Endothelial cell of umbilical vein (primary cell): Measurements from ENCODE around the gene TPM4. TPM values are rescaled to one million over a fixed set of nuclear protein-coding genes. Genes with fewer than 3 reads are reported as not detected.
"Not testable (repeated sequence)": the region's sequence is repeated elsewhere in the genome, so short reads cannot be mapped to it uniquely, and the experiment has no call there.

Experiments
- BruUV-seq: library from RNA; stranded (reverse); fragments of 400-500 nt; replicated peaks from 2 replicates; lab custom pipeline; 2021; lab: Mats Ljungman, UMichigan
- CTCF ChIA-PET: fragments of 300-600, 350-600 bp; sonication (Branson Sonifier 250); formaldehyde crosslinking; loops from one replicate; lab custom pipeline; 2021; ENCODE audit warnings: antibody characterized with exemption, inconsistent platforms; lab: Charles Lee
- POLR2A ChIA-PET: fragments of 300-600, 350-600 bp; sonication (Branson Sonifier 250); formaldehyde crosslinking; loops from one replicate; lab custom pipeline; 2021; ENCODE audit warnings: antibody characterized with exemption, inconsistent platforms; lab: Charles Lee
- DNase-seq: peaks from one replicate; pipeline ENCODE4 v3.0.0-alpha.2; 2011; ENCODE audit warnings: low read depth, low spot score
- FAIRE-seq: peaks from 2 replicates; lab custom pipeline; 2011; peaks lifted over from hg19 to GRCh38; lab: Jason Lieb, UNC
- H2AFZ ChIP-seq: 2 replicates; pipeline ENCODE4 v1.6.0; 2012; ENCODE audit warnings: low read depth, low read length, control low read depth, inconsistent platforms
- H3K27ac ChIP-seq: 2 replicates; pipeline ENCODE4 v1.5.1; 2011; ENCODE audit warnings: low read depth, mild to moderate bottlenecking, control low read depth, low read length, moderate library complexity; ENCODE audit not compliant: insufficient read depth
- H3K27me3 ChIP-seq, 2 experiments: 2 replicates each; pipeline versions ENCODE4 v1.6.0 to v1.6.1; 2011; ENCODE audit warnings: low read length in 2 of 2, mixed read lengths in 1 of 2; ENCODE audit not compliant: control insufficient read depth in 2 of 2, insufficient read depth in 2 of 2
- H3K36me3 ChIP-seq, 2 experiments: 2 replicates in 1 of 2; 3 replicates in 1 of 2; pipeline ENCODE4 v1.5.1; 2011; ENCODE audit warnings: low read length in 2 of 2, mild to moderate bottlenecking in 1 of 2, moderate library complexity in 1 of 2; ENCODE audit not compliant: control insufficient read depth in 2 of 2, insufficient read depth in 2 of 2; ENCODE audit errors: extremely low read depth in 1 of 2
- H3K4me1 ChIP-seq: 3 replicates; pipeline ENCODE4 v1.5.1; 2011; ENCODE audit warnings: mild to moderate bottlenecking, low read length; ENCODE audit not compliant: control insufficient read depth, insufficient read depth; ENCODE audit errors: extremely low read depth
- H3K4me2 ChIP-seq: 2 replicates; pipeline ENCODE4 v1.6.1; 2011; ENCODE audit warnings: low read length, control low read depth, mixed read lengths; ENCODE audit not compliant: insufficient read depth
- H3K4me3 ChIP-seq, 3 experiments: fragments of 200-600 bp in 1 of 3; sonication (generic), shearing (Covaris generic) in 1 of 3; replicated peaks in 1 of 3; 2 replicates each; pipeline ENCODE4 v1.5.1; 2011 to 2016; ENCODE audit warnings: control low read depth in 3 of 3, low read length in 3 of 3, mild to moderate bottlenecking in 2 of 3, inconsistent platforms in 1 of 3, low read depth in 1 of 3, moderate library complexity in 1 of 3; ENCODE audit not compliant: insufficient read depth in 1 of 3
- H3K79me2 ChIP-seq: 2 replicates; pipeline ENCODE4 v1.6.0; 2012; ENCODE audit warnings: low read length, inconsistent platforms; ENCODE audit not compliant: control insufficient read depth, insufficient read depth
- H3K9ac ChIP-seq: replicated peaks from 2 replicates; pipeline ENCODE3; 2011; ENCODE audit warnings: low read length, control low read depth; ENCODE audit not compliant: insufficient read depth; ENCODE audit errors: extremely low read depth
- H3K9me1 ChIP-seq: replicated peaks from 3 replicates; pipeline ENCODE4 v1.6.0; 2011; ENCODE audit warnings: mild to moderate bottlenecking, low read length; ENCODE audit not compliant: control insufficient read depth, insufficient read depth; ENCODE audit errors: extremely low read depth
- H3K9me3 ChIP-seq: replicated peaks from 2 replicates; pipeline ENCODE4 v1.5.1; 2012; ENCODE audit warnings: low read length, inconsistent platforms; ENCODE audit not compliant: control insufficient read depth, insufficient read depth
- H4K20me1 ChIP-seq: replicated peaks from 2 replicates; pipeline ENCODE3; 2011; ENCODE audit warnings: mild to moderate bottlenecking, low read length; ENCODE audit not compliant: control insufficient read depth, insufficient read depth; ENCODE audit errors: extremely low read depth
- EZH2 ChIP-seq: IDR thresholded peaks from 2 replicates; pipeline ENCODE4 v1.6.1; 2012; ENCODE audit warnings: borderline replicate concordance, low read depth, mild to moderate bottlenecking, moderate library complexity, low read length, inconsistent platforms; ENCODE audit not compliant: severe bottlenecking
- FOS ChIP-seq: IDR thresholded peaks from 2 replicates; pipeline ENCODE4 v1.6.1; 2011; ENCODE audit warnings: mild to moderate bottlenecking, low read length, moderate library complexity, borderline replicate concordance; ENCODE audit not compliant: insufficient read depth
- GATA2 ChIP-seq: IDR thresholded peaks from 2 replicates; pipeline ENCODE4 v1.7.0; 2011; ENCODE audit warnings: low read depth, mild to moderate bottlenecking, moderate library complexity, mixed read lengths, low read length; ENCODE audit not compliant: insufficient read length, insufficient read depth
- JUN ChIP-seq: IDR thresholded peaks from 2 replicates; pipeline ENCODE4 v1.6.1; 2011; ENCODE audit warnings: borderline replicate concordance, low read depth; ENCODE audit not compliant: insufficient read length, insufficient read depth
- MYC ChIP-seq: IDR thresholded peaks from one replicate; pipeline ENCODE4 v1.6.1; 2011; ENCODE audit warnings: mild to moderate bottlenecking, low read depth, low read length
- POLR2A ChIP-seq: IDR thresholded peaks from 2 replicates; pipeline ENCODE4 v1.6.1; 2012; ENCODE audit warnings: low read depth, mild to moderate bottlenecking, control low read depth, low read length
- POLR2AphosphoS5 ChIP-seq: IDR thresholded peaks from 2 replicates; pipeline ENCODE4 v1.6.1; 2012; ENCODE audit warnings: low read depth, mild to moderate bottlenecking, control low read depth, low read length, moderate library complexity; ENCODE audit not compliant: insufficient read depth
- dilution Hi-C: fragments of 300-500 bp; cut with MboI; formaldehyde crosslinking; loops from one replicate; pipeline ENCODE4 v1.15.0; 2019; ENCODE audit warnings: low sequenced_read_pairs; ENCODE audit not compliant: extremely low pct_ligation_motif_present
- intact Hi-C: fragments of 100-400 bp; cut with micrococcal nuclease; formaldehyde crosslinking; loops from one replicate; pipeline ENCODE4 v1.10.0; 2022
- polyA plus RNA-seq, 4 experiments: library from polyadenylated mRNA; depleted of rRNA in 3 of 4; stranded (reverse) in 3 of 4; unstranded in 1 of 4; fragments of >200 nt; gene quantifications; 2 replicates each; pipeline versions ENCODE4 v1.2.1 to v1.2.3, GENCODE V29; 2011 to 2012; ENCODE audit warnings: missing spikeins in 1 of 4
- total RNA-seq: library from RNA; stranded (reverse); gene quantifications from 2 replicates; pipeline ENCODE4 v1.2.3, GENCODE V29; 2021
- TF ChIP-seq, protein P1 (sequence below): IDR thresholded peaks from 2 replicates; pipeline ENCODE4 v1.6.1; 2011; ENCODE audit not compliant: insufficient read depth, insufficient read length
- TF ChIP-seq, protein P2 (sequence below), 2 donors: IDR thresholded peaks; 1 replicate in 1 of 2; 2 replicates in 1 of 2; pipeline ENCODE4 v1.5.1; 2011; ENCODE audit warnings: low read length in 2 of 2, mild to moderate bottlenecking in 2 of 2, moderate library complexity in 2 of 2, control low read depth in 1 of 2, inconsistent platforms in 1 of 2, low read depth in 1 of 2; ENCODE audit not compliant: insufficient read depth in 1 of 2; ENCODE audit errors: extremely low read depth in 1 of 2

Gene TPM4
- total and polyA plus RNA-seq, 2 donors (not counting 3 experiments of a cell fraction or from before 2014, with no cell fraction given): 430 to 924 TPM

DNA sequence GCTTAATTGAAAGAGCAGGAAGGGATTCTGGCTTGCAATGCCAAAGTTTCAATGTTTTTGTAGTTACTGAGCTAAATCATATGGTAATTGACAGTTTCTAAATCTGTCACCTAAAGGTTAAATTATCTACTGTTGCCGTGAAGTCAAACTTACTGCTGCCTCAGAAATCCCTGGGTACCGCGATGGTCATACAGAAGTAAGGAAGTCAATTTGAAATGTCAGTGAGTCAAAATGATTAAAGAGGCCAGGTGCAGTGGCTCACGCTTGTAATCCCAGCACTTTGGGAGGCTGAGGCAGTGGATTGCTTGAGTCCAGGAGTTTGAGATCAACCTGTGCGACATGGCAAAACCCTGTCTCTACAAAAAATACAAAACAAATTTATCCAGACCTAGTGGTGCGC lies 48.8 kb upstream of the TPM4 start:
- ChIA-PET CTCF (interaction anchor here (0.8 to 1.1 kb wide), 2 partner anchors 154 to 158 kb away, joined by 3 to 6 read pairs; no protein-coding TSS in a partner anchor), POLR2A (no interaction called here)
- DNase-seq (no peak), FAIRE-seq (no peak)
- Histone ChIP-seq H3K4me3 (no peak overlapping the region), H3K79me2 (no peaks in the 10 kb centered on the region), H2AFZ (no peak overlapping the region), H4K20me1 (no peaks in the 10 kb centered on the region), H3K9me1 (no peaks in the 10 kb centered on the region), H3K4me2 (no peak overlapping the region), H3K9me3 (no peaks in the 10 kb centered on the region), H3K4me1 (no peaks in the 10 kb centered on the region), H3K9ac (no peak overlapping the region), H3K27ac (no peak overlapping the region), H3K27me3 (no peaks in the 10 kb centered on the region), H3K36me3 (no peaks in the 10 kb centered on the region)
- dilution Hi-C loops: no loop called here
- intact Hi-C loops: no loop called here
- TF ChIP-seq, protein P1, sequence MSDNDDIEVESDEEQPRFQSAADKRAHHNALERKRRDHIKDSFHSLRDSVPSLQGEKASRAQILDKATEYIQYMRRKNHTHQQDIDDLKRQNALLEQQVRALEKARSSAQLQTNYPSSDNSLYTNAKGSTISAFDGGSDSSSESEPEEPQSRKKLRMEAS: no peak
- no peak for TF ChIP-seq FOS
- TF ChIP-seq POLR2AphosphoS5: no peak
- no peak for TF ChIP-seq GATA2
- TF ChIP-seq EZH2: no peak
- TF ChIP-seq POLR2A: no peak
- TF ChIP-seq, protein P2, sequence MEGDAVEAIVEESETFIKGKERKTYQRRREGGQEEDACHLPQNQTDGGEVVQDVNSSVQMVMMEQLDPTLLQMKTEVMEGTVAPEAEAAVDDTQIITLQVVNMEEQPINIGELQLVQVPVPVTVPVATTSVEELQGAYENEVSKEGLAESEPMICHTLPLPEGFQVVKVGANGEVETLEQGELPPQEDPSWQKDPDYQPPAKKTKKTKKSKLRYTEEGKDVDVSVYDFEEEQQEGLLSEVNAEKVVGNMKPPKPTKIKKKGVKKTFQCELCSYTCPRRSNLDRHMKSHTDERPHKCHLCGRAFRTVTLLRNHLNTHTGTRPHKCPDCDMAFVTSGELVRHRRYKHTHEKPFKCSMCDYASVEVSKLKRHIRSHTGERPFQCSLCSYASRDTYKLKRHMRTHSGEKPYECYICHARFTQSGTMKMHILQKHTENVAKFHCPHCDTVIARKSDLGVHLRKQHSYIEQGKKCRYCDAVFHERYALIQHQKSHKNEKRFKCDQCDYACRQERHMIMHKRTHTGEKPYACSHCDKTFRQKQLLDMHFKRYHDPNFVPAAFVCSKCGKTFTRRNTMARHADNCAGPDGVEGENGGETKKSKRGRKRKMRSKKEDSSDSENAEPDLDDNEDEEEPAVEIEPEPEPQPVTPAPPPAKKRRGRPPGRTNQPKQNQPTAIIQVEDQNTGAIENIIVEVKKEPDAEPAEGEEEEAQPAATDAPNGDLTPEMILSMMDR (IDR thresholded peaks at IDR 0.05; ENCODE audit: extremely low read depth in 1 of 2, insufficient read depth in 1 of 2, low read depth in 1 of 2, low read length in 2 of 2): no peak
- TF ChIP-seq JUN: no peak
- no peak for TF ChIP-seq MYC
- BruUV-seq: no TSS peak

DNA sequence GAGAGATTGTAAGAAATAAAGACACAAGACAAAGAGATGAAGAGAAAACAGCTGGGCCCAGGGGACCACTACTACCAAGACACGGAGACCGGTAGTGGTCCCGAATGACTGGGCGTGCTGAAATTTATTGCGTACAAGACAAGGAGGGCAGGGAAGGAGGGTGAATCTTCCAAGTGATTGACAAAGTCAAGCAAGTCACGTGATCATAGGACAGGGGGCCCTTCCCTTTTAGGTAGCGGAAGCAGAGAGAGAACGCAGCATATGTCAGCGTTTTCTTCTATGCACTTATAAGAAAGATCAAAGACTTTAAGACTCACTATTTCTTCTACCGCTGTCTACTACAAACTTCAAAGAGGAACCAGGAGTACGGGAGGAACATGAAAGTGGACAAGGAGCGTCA lies 46.1 kb upstream of the TPM4 start:
- H2AFZ ChIP-seq: not testable (repeated sequence)

More for the DNA sequence above, 46.1 kb upstream of the TPM4 start:
- H3K36me3 ChIP-seq, H3K27ac ChIP-seq, H3K79me2 ChIP-seq, intact Hi-C loops, H3K9me3 ChIP-seq, BruUV-seq, H4K20me1 ChIP-seq, H3K9ac ChIP-seq, H3K27me3 ChIP-seq, H3K4me2 ChIP-seq, dilution Hi-C loops, H3K4me1 ChIP-seq, H3K9me1 ChIP-seq, POLR2A ChIA-PET, DNase-seq, H3K4me3 ChIP-seq, FAIRE-seq: not testable (repeated sequence)
- CTCF ChIA-PET: interaction anchor here (0.9 kb wide), 1 partner anchor 12 kb away, joined by 3 read pairs; no protein-coding TSS in a partner anchor
